ENCODE data around the gene CDC42BPB. TPM values are rescaled to one million over a fixed set of nuclear protein-coding genes. Genes with fewer than 3 reads are reported as not detected.

Gene CDC42BPB
- total RNA-seq, 1 donor from 2014 or later: 116 TPM

- Mint-ChIP-seq H3K4me1 (ENCODE audit: low read depth, unreplicated experiment) (no peaks in the 10 kb centered on the region), H3K4me3 (ENCODE audit: unreplicated experiment) (no peak overlapping the region), H3K9me3 (ENCODE audit: unreplicated experiment) (no peaks in the 10 kb centered on the region), H3K27ac (ENCODE audit: unreplicated experiment) (no peak overlapping the region), H3K36me3 (ENCODE audit: low read depth, unreplicated experiment) (peaks cover 16% of the 10 kb centered on the region), H3K27me3 (ENCODE audit: low read depth, unreplicated experiment) (no peaks in the 10 kb centered on the region)
- no peak overlapping the region for H3K9ac ChIP-seq (ENCODE audit: low read length)
- H3K27me3 ChIP-seq (ENCODE audit: insufficient read depth, low read length): no peaks in the 10 kb centered on the region
- no peak overlapping the region for H3K4me2 ChIP-seq (ENCODE audit: low read length)
- no peak overlapping the region for H3K4me3 ChIP-seq (ENCODE audit: insufficient read depth, low read depth, low read length)
- peaks cover 6% of the 10 kb centered on the region for H3K36me3 ChIP-seq (ENCODE audit: insufficient read depth, low read length)
- H3K4me1 ChIP-seq (ENCODE audit: insufficient read depth, low read length): no peaks in the 10 kb centered on the region
- H4K20me1 ChIP-seq (ENCODE audit: insufficient read depth, low read length): no peaks in the 10 kb centered on the region
- FAIRE-seq (no peak), DNase-seq (ENCODE audit: low read depth) (no peak)
- H3K79me2 ChIP-seq (ENCODE audit: insufficient read depth, low read length): no peaks in the 10 kb centered on the region
- no peaks in the 10 kb centered on the region for H3K9me3 ChIP-seq (ENCODE audit: insufficient read depth, low read depth, low read length)
- TF ChIP-seq, protein P1, sequence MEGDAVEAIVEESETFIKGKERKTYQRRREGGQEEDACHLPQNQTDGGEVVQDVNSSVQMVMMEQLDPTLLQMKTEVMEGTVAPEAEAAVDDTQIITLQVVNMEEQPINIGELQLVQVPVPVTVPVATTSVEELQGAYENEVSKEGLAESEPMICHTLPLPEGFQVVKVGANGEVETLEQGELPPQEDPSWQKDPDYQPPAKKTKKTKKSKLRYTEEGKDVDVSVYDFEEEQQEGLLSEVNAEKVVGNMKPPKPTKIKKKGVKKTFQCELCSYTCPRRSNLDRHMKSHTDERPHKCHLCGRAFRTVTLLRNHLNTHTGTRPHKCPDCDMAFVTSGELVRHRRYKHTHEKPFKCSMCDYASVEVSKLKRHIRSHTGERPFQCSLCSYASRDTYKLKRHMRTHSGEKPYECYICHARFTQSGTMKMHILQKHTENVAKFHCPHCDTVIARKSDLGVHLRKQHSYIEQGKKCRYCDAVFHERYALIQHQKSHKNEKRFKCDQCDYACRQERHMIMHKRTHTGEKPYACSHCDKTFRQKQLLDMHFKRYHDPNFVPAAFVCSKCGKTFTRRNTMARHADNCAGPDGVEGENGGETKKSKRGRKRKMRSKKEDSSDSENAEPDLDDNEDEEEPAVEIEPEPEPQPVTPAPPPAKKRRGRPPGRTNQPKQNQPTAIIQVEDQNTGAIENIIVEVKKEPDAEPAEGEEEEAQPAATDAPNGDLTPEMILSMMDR (IDR thresholded peaks at IDR 0.05; ENCODE audit: insufficient read depth, low read depth, low read length): no peak
- TF ChIP-seq EZH2 (IDR thresholded peaks at IDR 0.05; ENCODE audit: insufficient read depth, low read length): no peak
- H2AFZ ChIP-seq (ENCODE audit: low read depth, low read length): no peak overlapping the region
- no peak overlapping the region for H3K27ac ChIP-seq (ENCODE audit: low read depth, low read length)
Measured at GRCh38 chr14:102883554-102883953, 173.8 kb downstream of the CDC42BPB start.

GRCh38 chr14:102883089-102883541 is 174.2 kb downstream of the CDC42BPB start:
- DNase-seq (ENCODE audit: low read depth) (no peak), FAIRE-seq (no peak)
- Histone ChIP-seq H3K27ac (ENCODE audit: low read depth, low read length) (no peak overlapping the region), H2AFZ (ENCODE audit: low read depth, low read length) (no peak overlapping the region), H3K4me3 (ENCODE audit: insufficient read depth, low read depth, low read length) (no peak overlapping the region), H3K4me1 (ENCODE audit: insufficient read depth, low read length) (no peaks in the 10 kb centered on the region), H3K36me3 (ENCODE audit: insufficient read depth, low read length) (peaks cover 3% of the 10 kb centered on the region), H3K27me3 (ENCODE audit: insufficient read depth, low read length) (no peaks in the 10 kb centered on the region), H3K9ac (ENCODE audit: low read length) (no peak overlapping the region), H3K9me3 (ENCODE audit: insufficient read depth, low read depth, low read length) (no peaks in the 10 kb centered on the region), H3K79me2 (ENCODE audit: insufficient read depth, low read length) (no peaks in the 10 kb centered on the region), H4K20me1 (ENCODE audit: insufficient read depth, low read length) (no peaks in the 10 kb centered on the region), H3K4me2 (ENCODE audit: low read length) (no peak overlapping the region)
- TF ChIP-seq, protein P1 (IDR thresholded peaks at IDR 0.05; ENCODE audit: insufficient read depth, low read depth, low read length): no peak
- no peak for TF ChIP-seq EZH2 (IDR thresholded peaks at IDR 0.05; ENCODE audit: insufficient read depth, low read length)
- no peaks in the 10 kb centered on the region for H3K4me1 Mint-ChIP-seq (ENCODE audit: low read depth, unreplicated experiment)
- H3K9me3 Mint-ChIP-seq (ENCODE audit: unreplicated experiment): no peaks in the 10 kb centered on the region
- H3K27ac Mint-ChIP-seq (ENCODE audit: unreplicated experiment): no peak overlapping the region
- no peaks in the 10 kb centered on the region for H3K27me3 Mint-ChIP-seq (ENCODE audit: low read depth, unreplicated experiment)
- H3K36me3 Mint-ChIP-seq (ENCODE audit: low read depth, unreplicated experiment): peaks cover 12% of the 10 kb centered on the region
- no peak overlapping the region for H3K4me3 Mint-ChIP-seq (ENCODE audit: unreplicated experiment)

Other genes starting within 250 kb of the CDC42BPB start
- 2.0 and 3.4 TPM in 2 replicates for gene AMN, start 134.9 kb downstream of the CDC42BPB start, total RNA-seq
- not detected in 2 replicates for gene LBHD2, start 26.7 kb upstream of the CDC42BPB start, total RNA-seq
- not detected in 2 replicates for gene EXOC3L4, start 37.2 kb upstream of the CDC42BPB start, total RNA-seq
- gene TNFAIP2, start 65.9 kb upstream of the CDC42BPB start, total RNA-seq: 24.9 and 29.5 TPM in 2 replicates